Measurements from ENCODE around the gene NLGN2. TPM values are rescaled to one million over a fixed set of nuclear protein-coding genes. Genes with fewer than 3 reads are reported as not detected.

NLGN2 gene
- total RNA-seq, 2 experiments from 2014 or later = 0.06 to 1.2 TPM

- Histone ChIP-seq H3K36me3 (ENCODE audit: insufficient read depth, low read length) (no peaks in the 10 kb centered on the region), H3K4me3 (ENCODE audit: low read depth, low read length, poor library complexity, severe bottlenecking) (no peak overlapping the region), H3K4me1 (ENCODE audit: insufficient read depth, low read length, poor library complexity, severe bottlenecking) (peaks cover 17% of the 10 kb centered on the region), H3K4me2 (ENCODE audit: low read length) (no peak overlapping the region), H3K9me2 (ENCODE audit: insufficient read depth, low read length) (no peaks in the 10 kb centered on the region), H2AFZ (ENCODE audit: low read length) (no peak overlapping the region), H3K9me3 (ENCODE audit: low read length) (no peaks in the 10 kb centered on the region), H4K20me1 (ENCODE audit: insufficient read depth, low read length) (no peaks in the 10 kb centered on the region), H3K79me2 (ENCODE audit: insufficient read depth, low read depth, low read length) (no peaks in the 10 kb centered on the region), H3K27ac (ENCODE audit: low read depth, low read length, poor library complexity, severe bottlenecking) (no peak overlapping the region)
- no peak for DNase-seq (ENCODE audit: low spot score)
- TF ChIP-seq EZH2phosphoT487 (IDR thresholded peaks at IDR 0.05; ENCODE audit: borderline replicate concordance, low read depth, low read length) (no peak), CTCF (conservative IDR thresholded peaks at IDR 0.05; ENCODE audit: low read length) (no peak)
- TSS peak; percentile 51 for BruUV-seq (replicated peaks)
- ChIA-PET CTCF (ENCODE audit: unreplicated experiment) (no interaction called here), POLR2A (interaction anchor here (0.7 to 1.1 kb wide), 5 partner anchors 9 to 117 kb away, joined by 3 to 4 read pairs (median 3); partner anchors contain the start of genes TMEM102 and TMEM256)
- intact Hi-C loops (cut with micrococcal nuclease; ENCODE audit: unreplicated experiment) = no loop called here
Measured at GRCh38 chr17:7443499-7444485, 36.1 kb downstream of the NLGN2 start.

GRCh38 chr17:7444682-7445618, 37.3 kb downstream of the NLGN2 start, which contains the start of gene CHRNB1:
CHRNB1 (plus strand) TSS chr17:7445061; CDS start chr17:7445128, 67 bp downstream.
- no TSS peak for BruUV-seq (replicated peaks)
- POLR2A ChIA-PET = interaction anchor here (0.6 to 1.0 kb wide), 2 partner anchors 10 to 77 kb away, joined by 3 to 4 read pairs; no protein-coding TSS in a partner anchor
- H3K4me2 ChIP-seq (ENCODE audit: low read length) = peak within 1 kb of the TSS; percentile 24; the same call in 1 of the 2 replicates

More at GRCh38 chr17:7444682-7445618, 37.3 kb downstream of the NLGN2 start, which contains the start of gene CHRNB1:
- no peaks in the 10 kb centered on the region for H3K36me3 ChIP-seq (ENCODE audit: insufficient read depth, low read length)
- DNase-seq (ENCODE audit: low spot score) = no peak
- H3K4me1 ChIP-seq (ENCODE audit: insufficient read depth, low read length, poor library complexity, severe bottlenecking) = peaks cover 11% of the 10 kb centered on the region
- H3K27ac ChIP-seq (ENCODE audit: low read depth, low read length, poor library complexity, severe bottlenecking) = no peak within 1 kb of the TSS
- CTCF ChIA-PET (ENCODE audit: unreplicated experiment) = no interaction called here
- H3K4me3 ChIP-seq (ENCODE audit: low read depth, low read length, poor library complexity, severe bottlenecking) = no peak within 1 kb of the TSS
- H3K9me2 ChIP-seq (ENCODE audit: insufficient read depth, low read length) = no peaks in the 10 kb centered on the region
- H2AFZ ChIP-seq (ENCODE audit: low read length) = no peak within 1 kb of the TSS
- H3K9me3 ChIP-seq (ENCODE audit: low read length) = no peaks in the 10 kb centered on the region
- H4K20me1 ChIP-seq (ENCODE audit: insufficient read depth, low read length) = no peaks in the 10 kb centered on the region
- no peaks in the 10 kb centered on the region for H3K79me2 ChIP-seq (ENCODE audit: insufficient read depth, low read depth, low read length)
- intact Hi-C loops (cut with micrococcal nuclease; ENCODE audit: unreplicated experiment) = no loop called here
- no peak for TF ChIP-seq CTCF (conservative IDR thresholded peaks at IDR 0.05; ENCODE audit: low read length)
- no peak for TF ChIP-seq EZH2phosphoT487 (IDR thresholded peaks at IDR 0.05; ENCODE audit: borderline replicate concordance, low read depth, low read length)

Measured in OCI-LY7 (cell line).